ENCODE data around the gene TRIM65. TPM values are rescaled to one million over a fixed set of nuclear protein-coding genes. Genes with fewer than 3 reads are reported as not detected.
"Not testable (repeated sequence)": the region's sequence is repeated elsewhere in the genome, so short reads cannot be mapped to it uniquely, and the experiment has no call there.

Gene TRIM65
- total RNA-seq, 1 experiment from 2014 or later, result 32.7 TPM

DNA sequence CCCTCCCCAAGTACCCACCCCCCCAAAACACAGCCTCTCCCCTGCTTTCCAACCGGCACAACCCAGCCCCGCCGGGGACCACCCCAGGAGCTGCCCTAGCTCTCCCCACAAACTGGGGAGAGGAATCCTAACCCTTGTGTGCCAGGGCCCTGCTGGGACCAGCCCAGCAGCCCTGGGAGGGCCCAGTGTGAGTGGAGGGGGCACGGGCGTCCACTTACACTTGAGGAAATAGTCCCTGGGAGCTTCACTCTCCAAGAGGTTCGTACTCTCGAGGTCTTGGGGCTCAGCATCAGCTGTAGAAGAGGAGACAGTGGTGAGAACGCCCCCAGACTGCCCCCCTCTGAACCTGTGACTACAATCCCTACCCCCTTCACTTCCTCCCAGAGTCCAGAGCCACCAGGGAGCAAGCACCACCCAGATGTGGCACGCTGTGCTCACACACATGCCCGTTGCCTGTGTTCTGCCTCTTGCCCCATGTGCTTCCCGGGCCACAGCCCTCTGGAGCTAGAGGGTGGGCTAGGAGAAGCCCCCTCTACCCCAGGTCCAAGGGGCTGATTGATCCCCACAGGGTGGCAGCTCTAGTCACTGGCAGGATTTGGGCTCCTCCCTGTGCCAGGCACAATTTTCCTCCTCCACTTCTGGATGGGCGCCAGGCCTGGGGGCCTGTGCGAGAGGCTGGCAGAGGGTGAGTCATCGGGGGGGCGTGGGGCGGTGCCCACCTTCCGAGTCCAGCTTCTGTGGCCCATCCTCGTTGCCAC lies 21.4 kb downstream of the TRIM65 start:
- no peak for DNase-seq (ENCODE audit: low spot score)

DNA sequence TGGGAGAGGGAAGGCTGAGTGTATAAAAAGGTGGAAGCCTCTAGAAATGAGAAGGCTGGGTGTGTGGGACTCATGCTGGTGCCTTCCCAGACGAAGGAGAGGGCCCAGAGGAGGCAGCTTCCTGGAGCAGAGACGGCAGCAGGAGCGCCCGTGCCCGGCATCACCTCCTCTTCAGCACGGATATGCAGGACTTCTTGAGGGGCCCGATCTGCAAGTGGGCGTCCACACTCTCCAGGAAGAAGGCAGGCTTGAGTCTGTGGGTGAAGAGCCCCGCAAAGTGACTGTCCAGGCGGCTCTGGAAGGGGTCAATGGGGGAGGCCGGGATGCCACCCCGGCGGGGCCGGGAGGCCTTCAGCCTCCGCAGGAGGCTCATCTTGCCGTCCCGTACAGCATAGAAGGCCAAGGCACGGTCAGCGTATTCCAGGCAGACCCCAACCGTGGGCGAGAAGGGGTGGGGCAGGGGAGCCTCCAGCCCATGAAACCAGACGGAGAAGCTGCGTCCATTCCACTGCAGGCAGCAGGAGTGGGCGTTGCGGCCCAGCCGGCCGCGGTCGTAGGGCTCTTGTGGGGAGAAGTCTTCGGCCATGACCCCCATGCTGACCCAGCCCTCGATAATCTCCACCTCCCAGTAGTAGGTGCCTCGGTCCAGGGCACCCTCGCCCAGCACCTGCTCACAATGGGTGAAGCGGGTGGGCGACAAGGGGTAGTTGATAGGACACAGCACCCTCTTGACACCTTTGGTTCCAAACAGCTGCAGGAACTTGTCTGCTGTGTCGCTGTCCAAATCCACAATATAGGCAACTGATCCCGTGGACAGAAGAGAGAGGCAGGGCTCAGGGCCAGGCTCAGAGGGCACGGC lies 22.2 kb downstream of the TRIM65 start:
- no peak for DNase-seq (ENCODE audit: low spot score)

DNA sequence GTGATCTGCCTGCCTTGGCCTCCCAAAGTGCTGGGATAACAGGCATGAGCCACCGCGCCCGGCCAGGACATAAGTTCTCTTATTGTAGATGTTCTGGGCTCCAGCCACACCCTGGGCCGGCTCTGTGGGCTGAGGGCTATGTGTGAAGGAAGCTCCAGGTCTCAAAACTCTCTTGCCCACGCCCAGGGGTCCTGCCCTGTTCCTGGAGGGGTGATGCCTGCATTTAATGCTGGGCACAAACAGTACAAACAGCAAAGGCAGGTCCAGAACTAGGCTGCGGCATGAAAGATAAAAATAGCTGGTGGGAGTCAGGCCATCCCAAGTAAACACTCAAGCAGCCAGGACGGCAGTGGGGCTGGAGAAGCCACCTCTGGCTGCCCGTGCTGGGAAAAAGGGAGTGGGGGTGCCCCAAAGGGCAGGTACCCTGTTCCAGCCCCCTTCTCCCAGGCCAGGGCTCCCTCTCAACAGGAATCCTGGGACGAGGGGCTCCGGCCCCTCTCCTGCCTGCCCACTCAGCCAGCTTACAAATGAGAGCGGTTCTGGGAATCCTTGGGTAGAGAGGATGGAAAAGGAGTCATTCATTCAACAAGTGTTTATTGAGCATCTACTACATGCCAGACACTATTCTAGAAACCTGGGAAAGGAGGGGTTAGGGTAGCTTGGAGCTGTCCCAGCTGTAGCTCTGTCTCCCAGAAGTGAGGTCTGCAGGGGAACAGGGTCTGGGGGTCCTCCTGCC lies 23.0 kb downstream of the TRIM65 start:
- no peak for DNase-seq (ENCODE audit: low spot score)

DNA sequence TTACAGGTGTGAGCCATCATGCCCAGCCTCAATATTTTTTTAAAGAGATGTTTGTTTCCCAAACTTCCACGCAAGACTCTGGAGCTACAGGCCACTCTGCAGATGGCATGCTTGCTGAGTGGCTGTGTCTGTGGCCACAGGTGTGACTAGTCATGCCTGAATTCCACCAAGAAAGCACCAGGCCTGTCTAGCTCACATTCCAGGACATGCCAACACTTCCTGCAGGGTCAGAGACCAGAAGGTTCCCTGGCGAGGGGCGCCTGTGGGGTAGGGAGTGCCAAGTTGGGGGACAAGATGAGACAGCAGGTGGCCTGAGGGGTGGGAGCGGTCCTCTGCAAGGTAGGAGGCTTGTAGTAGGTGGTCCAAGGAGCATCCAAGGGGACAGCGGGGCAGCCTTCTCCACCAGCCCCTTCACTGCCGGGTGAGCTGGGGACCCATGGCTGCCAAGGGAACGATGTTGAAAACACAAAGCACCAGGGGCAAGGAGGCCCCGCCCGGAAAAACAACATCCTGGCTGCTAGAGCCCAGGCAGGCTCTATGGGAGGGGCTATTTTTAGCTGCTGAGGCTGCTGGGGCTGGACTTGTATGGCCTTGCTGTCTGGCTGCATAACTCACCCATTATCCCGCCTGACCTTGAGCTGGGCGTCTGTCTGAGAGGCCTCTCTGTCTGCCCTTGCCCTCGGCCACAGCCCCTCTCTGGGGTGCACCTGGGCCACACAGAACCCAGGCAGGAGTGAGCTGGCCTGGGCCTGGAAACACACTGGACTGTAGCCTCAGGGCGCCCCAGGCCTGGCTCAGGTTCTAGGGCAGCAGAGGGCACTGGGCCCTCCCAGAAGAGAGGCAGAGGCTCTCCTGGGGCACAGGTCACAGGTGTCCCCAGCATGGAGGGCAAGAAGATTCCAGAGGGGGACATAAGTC lies 24.1 kb downstream of the TRIM65 start:
- peak; percentile 94 for DNase-seq (ENCODE audit: low spot score)

DNA sequence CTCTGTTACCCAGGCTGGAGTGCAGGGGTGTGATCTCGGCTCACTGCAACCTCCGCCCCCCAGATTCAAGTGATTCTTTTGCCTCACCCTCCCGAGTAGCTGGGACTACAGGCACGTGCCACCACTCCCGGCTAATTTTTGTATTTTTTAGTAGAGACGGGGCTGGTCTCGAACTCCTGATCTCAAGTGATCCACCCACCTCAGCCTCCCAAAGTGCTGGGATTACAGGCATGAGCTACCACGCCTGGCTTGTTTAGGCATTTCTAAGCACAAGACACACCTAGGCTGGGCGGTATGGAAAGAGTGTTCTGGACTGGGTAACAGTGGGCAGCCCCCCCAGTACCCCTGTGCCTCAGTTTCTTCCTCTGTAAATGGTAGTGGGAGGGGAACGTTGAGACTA lies 26.5 kb downstream of the TRIM65 start:
- DNase-seq (ENCODE audit: low spot score), result not testable (repeated sequence)

DNA sequence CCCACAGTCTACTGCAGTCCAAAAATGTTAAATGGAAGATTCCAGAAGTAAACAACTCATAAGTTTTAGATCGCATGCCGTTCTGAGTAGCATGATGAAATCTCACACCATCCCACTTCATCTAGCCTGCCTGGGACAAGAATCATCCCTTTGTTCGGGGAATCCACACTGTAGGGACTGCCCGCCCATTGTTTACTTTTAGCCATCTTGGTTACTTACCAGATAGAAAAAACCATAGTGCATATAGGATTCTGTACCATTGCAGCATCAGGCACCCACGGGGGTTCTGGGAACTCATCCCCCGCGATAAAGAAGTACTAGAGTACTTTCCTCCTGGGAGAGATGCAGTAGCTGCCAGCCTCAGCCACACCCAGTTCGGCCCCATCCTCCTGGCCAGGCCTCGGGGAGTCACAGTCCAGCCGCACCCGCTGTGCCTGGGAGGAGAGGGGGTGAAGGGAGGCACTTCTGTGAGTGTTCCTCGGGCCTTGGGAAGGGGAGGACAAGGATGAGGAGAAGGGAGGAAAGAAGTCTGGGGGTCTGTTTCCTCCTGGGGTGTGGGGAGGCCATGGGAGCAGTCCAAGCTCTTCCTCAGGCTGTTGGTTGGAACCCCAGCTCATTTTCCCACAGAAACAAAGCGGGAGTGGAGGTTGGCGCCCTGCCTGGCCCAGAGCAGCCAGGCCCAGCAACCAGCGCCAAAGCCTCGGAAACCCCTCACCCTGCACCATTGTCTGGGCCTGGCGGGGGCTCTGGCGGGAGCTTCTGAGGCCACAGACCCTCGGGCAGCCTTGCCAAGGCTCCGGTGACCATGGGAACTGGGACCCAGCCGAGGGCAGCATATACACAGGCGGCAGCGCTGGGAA lies 27.2 kb downstream of the TRIM65 start:
- peak; percentile 70 for DNase-seq (ENCODE audit: low spot score)

DNA sequence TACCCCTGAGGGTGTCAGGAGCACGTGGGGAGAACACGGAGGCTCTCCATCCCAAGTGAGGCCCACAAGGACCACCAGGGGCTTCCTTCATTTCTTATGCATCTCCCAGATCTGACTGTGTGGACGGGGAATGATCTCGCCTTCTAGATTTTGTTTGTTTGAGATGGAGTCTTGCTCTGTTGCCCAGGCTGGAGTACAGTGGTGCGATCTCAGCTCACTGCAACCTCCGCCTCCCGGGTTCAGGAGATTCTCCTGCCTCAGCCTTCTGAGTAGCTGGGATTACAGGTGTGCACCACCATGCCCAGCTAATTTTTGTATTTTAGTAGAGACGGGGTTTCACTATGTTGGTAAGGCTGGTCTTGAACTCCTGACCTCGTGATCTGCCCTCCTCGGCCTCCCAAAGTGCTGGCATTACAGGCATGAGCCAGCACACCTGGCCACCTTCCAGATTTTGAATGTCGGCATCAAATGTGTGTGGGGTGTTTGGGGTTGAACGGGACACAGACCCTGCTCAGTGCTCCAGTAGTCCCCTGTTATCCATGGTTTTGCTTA lies 27.9 kb downstream of the TRIM65 start:
- not testable (repeated sequence) for DNase-seq (ENCODE audit: low spot score)

DNA sequence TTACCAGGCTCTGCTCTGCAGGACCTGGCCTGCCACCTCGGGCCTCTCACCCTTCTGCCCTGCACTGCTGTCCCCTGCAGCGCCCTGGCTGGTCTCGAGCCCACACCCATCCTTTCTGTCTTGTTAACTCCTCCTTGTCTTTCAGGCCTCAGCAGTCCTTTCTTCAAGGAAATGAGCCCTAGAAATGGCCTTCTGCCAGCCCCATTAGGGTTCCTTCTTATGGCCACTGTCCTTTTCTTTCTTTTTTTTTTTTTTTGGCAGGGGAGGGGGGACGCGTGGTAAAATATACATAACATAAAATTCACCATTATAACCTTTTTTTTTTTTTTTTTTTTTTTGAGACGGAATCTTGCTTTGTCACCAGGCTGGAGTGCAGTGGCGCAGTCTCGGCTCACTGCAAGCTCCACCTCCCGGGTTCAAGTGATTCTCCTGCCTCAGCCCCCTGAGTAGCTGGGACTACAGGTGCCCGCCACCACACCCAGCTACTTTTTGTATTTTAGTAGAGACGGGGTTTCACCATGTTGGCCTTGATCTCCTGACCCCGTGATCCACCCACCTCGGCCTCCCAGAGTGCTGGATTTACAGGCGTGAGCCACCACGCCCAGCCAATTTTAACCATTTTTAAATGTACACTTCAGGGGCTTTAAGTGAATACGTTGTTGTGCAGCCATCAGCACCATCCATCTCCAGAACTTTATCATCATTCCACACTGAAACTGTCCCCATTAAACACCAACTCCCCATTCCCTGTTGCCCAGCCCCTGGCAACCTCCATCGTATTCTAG lies 31.2 kb downstream of the TRIM65 start:
- not testable (repeated sequence) for DNase-seq (ENCODE audit: low spot score)

DNA sequence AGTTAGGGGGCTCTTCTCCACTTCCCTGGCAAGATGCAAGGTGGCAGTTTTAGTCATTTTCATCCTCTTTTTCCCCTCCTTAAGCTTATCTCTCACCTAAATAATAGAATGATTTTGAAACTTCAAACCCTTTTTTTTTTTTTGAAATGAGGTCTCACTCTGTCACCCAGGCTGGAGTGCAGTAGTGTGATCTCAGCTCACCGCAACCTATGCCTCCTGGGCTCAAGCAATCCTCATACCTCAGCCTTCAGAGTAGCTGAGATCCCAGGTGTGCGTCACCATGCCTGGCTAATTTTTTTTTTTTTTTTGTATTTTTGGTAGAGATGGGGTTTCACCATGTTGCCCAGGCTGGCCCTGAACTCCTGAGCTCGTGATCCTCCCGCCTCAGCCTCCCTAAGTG lies 31.9 kb downstream of the TRIM65 start:
- not testable (repeated sequence) for DNase-seq (ENCODE audit: low spot score)

DNA sequence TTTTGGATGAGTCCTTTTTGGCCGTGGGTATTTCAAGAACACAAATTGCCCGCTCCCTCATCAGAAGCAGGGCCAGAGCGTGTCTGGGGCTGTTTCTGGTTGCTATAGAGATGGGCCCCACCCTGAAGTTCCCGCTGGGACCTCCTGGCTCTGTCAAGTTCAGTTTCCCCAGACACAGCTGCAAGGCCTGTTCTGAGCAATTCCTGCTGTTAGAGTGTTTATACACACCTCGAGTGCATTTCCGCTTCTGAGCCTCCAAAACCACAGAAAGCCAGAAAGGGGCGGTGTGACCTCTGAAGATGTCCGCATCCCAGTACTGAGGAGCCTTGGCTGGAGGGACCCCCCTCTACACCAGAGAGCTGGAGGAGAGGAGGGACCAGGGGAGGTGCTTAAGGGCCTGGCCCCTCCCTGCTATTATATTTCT lies 32.3 kb downstream of the TRIM65 start:
- peak; percentile 86 for DNase-seq (ENCODE audit: low spot score)

DNA sequence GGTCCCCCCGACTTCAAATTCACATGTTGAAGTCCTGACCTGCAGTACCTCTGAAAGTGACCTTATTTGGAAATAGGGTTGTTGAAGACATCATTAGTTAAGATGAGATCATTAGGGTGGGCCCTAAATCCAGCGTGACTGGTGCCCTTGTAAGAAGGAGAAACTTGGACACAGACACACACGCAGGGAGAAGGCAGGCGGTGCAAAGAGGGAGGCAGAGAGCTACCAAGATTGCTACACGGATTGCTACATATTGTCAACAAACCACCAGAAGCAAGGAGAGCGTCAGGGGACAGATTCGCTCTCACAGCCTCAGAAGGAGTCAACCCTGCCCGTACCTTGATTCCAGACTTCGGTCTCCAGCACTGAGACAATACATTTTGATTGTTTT lies 34.8 kb downstream of the TRIM65 start:
- DNase-seq (ENCODE audit: low spot score), result no peak

DNA sequence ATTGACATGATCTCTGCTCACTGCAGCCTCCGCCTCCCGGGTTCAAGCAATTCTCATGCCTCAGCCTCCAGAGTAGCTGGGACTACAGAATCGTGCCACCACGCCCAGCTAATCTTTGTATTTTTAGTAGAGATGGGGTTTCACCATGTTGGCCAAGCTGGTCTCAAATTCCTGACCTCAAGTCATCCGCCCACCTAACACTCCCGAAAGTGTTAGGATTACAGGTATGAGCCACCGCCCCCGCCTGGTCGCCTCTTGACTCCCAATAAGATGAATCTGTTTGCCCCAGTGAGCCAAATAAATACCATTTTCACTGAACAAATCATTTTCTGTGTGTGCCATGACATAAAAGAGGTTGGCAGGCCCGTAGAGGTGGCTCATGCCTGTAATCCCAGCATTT lies 37.4 kb downstream of the TRIM65 start:
- not testable (repeated sequence) for DNase-seq (ENCODE audit: low spot score)

DNA sequence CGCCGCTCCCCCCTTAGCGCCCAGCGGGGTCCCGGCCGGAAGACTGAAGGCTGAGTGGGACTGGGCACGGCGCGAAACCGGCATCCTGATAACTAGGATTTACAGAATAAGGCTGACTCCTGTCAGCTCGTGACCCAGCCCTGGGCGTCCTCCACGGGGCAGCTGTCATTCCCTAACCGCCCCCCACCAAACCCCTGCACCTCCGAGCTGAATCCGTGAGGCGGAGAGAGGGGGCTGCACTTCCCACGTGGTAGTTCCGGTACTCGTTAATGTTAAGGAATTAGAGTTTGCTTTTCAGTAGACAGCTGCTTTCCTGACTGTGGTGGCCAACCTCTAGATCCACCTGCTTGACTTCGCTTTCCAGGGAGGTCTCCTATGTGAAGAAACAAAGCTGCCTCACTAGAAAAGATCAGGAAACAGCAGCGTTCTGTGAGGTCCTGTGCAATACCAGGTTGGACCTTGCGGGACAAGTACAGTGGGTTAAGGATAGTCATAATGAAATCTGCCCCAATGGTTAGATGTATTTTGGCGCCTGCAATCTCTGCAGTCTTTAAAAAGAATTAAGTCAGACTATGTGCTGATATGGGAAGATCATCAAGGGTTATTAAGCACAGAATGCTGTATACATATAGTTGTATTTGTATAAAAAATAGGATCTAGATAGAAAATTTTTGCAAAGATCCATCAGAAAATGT lies 40.5 kb downstream of the TRIM65 start:
- DNase-seq (ENCODE audit: low spot score), result no peak

DNA sequence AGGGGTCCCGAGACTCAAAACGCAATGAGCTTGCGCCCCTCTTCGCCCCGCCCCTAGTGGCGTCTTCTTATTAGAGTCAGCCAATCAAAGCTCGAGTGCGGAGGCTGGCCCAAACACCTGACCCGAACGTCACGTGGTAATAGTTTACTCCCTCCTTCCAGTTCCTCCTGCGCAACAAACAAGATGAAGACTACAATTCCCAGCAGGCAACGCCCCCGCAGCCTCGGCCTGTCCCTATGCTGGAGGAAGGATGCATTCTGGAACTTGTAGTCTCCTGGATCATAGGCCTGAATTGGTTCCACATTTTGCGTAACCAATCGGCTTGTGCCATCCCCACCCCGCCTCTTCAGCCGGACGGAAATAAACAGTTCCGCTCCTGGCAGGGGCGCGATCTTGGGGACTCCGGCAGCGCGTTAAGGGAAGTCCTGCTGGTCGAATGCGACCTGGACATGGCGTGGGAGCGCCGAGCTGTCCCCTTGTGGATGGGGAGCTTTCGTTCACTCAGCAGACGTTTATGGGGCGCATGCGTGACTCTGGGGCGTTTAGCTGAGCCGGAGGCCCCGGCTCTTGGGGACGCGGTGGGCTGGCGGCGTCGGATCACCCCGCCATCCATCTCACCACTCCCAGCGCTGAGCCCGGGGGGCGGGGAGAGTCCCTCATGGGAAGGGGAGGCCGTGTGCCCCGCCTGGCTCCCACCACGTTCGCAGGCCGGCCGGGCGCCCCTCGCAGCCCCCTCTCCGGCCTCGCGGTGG lies 41.3 kb downstream of the TRIM65 start, which contains the start of gene WBP2:
Gene WBP2 (minus strand): TSS at position 26 of the 752 bp plus-strand sequence. CDS start 38 bp downstream, outside the sequence.
- peak; percentile 100 for DNase-seq (ENCODE audit: low spot score)

DNA sequence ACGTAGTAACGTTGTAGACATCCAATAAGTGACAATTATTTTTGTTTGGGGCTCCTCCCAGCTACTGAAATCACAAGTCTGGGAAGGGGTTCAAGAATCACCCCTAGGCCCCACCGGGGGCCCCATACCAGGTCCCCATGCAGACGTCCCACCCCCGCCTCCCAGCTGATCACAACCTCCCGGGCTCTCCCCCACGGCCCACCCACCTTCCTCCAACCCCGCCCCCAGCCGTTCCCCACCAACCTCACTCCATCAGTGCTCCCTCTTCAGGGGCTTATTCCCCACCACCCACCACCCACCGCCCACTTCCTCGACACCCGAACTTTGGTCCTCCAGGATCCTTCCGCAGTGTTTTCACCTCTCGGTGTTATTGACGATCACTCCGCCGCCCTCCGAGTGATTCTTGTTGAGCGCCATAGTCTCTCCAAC lies 41.9 kb downstream of the TRIM65 start:
- no peak for DNase-seq (ENCODE audit: low spot score)

DNA sequence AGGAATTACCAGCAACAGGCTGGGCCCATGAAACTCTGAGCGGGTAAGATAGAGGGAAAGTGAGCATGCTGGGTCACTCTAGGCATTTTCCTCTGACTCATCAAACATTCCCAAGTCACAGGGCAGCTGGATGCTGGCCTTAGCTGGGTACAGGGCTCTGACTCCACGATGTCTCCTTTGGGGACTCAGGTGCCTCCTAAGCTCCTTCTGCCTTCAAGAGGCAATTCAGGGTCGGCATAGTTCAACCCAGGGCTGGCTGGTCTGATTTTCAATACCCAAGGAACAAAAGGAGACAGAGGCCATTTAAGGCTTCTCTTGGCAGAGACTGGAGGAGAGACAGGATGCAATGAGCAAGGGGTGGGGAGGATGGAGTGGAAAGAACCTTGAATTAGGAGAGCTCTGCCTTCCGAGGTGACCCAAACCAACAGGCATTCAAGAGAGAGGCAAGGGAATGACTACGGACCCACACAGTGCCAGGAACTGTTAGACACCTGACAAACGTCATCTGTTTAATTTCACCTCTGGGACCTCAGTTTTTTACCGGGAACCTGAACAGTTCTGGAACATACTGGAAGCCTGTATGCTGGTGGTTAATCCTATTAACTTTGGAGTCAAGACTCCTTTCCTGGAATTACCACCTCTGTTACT lies 42.5 kb downstream of the TRIM65 start:
- peak; percentile 92 for DNase-seq (ENCODE audit: low spot score)

DNA sequence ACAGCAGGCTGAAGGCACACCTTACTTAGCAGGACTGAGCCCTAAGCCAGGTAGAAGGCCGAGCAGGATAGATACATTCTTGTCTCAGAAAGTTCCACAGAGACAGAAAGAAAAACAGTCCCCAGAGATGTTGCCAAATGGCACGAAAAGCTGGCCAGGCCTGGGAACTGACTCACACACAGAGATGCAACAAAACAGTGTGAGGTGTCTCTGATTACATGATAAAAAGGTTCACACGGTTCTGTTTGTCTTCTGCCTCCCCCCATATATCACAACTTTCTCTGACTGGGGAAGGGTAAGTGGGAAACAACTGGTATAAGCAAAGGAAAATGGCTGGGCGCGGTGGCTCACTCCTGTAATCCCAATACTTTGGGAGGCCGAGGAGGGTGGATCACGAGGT lies 43.3 kb downstream of the TRIM65 start:
- peak; percentile 81 for DNase-seq (ENCODE audit: low spot score)
